H1 (cell line): Measurements from ENCODE around the gene DXO. TPM values are rescaled to one million over a fixed set of nuclear protein-coding genes. Genes with fewer than 3 reads are reported as not detected.
A peak's percentile ranks its signal among the peaks of the same experiment; 100 is the strongest.

Experiments
- CTCF ChIA-PET: fragments of 300-600 bp; sonication (Branson Sonifier 250); formaldehyde crosslinking; loops from one replicate; lab custom pipeline; 2021; ENCODE audit not compliant: partially characterized antibody; lab: Charles Lee
- POLR2A ChIA-PET: fragments of 300-600 bp; sonication (Branson Sonifier 250); formaldehyde crosslinking; loops from one replicate; lab custom pipeline; 2021; ENCODE audit warnings: inconsistent platforms; ENCODE audit not compliant: partially characterized antibody; lab: Charles Lee
- DNase-seq, 2 experiments: peaks; one replicate each; pipeline versions ENCODE4 v3.0.0 to v3.0.0-alpha.2; 2010 to 2022; ENCODE audit warnings: low spot score in 2 of 2, low read depth in 1 of 2, mixed read lengths in 1 of 2
- FAIRE-seq: peaks from 2 replicates; lab custom pipeline; 2011; peaks lifted over from hg19 to GRCh38; lab: Jason Lieb, UNC
- H2AFZ ChIP-seq: 2 replicates; pipeline ENCODE4 v1.8.1; 2012; ENCODE audit warnings: low read length, inconsistent platforms
- H2AK5ac ChIP-seq: 2 replicates; pipeline ENCODE4 v1.6.1; 2013; ENCODE audit warnings: low read depth, low read length
- H2BK120ac ChIP-seq: replicated peaks from 2 replicates; pipeline ENCODE3; 2013; ENCODE audit warnings: low read depth, low read length, inconsistent platforms
- H2BK12ac ChIP-seq: 2 replicates; pipeline ENCODE4 v1.6.1; 2013; ENCODE audit warnings: low read depth, low read length
- H2BK15ac ChIP-seq: 2 replicates; pipeline ENCODE4 v1.6.1; 2013; ENCODE audit warnings: low read length
- H2BK20ac ChIP-seq: 2 replicates; pipeline ENCODE4 v1.6.1; 2013; ENCODE audit warnings: low read length
- H2BK5ac ChIP-seq: 2 replicates; pipeline ENCODE4 v1.6.1; 2013; ENCODE audit warnings: low read depth, low read length
- H3K14ac ChIP-seq: 2 replicates; pipeline ENCODE4 v1.6.1; 2013; ENCODE audit warnings: inconsistent platforms; ENCODE audit not compliant: insufficient read length
- H3K18ac ChIP-seq: 2 replicates; pipeline ENCODE4 v1.6.1; 2013; ENCODE audit warnings: low read length; ENCODE audit errors: extremely low read depth
- H3K23ac ChIP-seq: 2 replicates; pipeline ENCODE4 v1.6.1; 2013; ENCODE audit warnings: inconsistent platforms; ENCODE audit not compliant: insufficient read length
- H3K23me2 ChIP-seq: 2 replicates; pipeline ENCODE4 v1.6.1; 2013; ENCODE audit warnings: low read depth, low read length
- H3K27ac ChIP-seq: 2 replicates; pipeline ENCODE4 v1.6.1; 2011; ENCODE audit warnings: low read depth, low read length, inconsistent platforms
- H3K27me3 ChIP-seq, 4 experiments: replicated peaks in 1 of 4; 1 replicate in 1 of 4; 2 replicates in 3 of 4; pipeline versions ENCODE4 v1.6.1 to v1.8.1; 2011 to 2013; ENCODE audit warnings: low read length in 3 of 4, mild to moderate bottlenecking in 3 of 4, inconsistent platforms in 2 of 4, mixed read lengths in 2 of 4, moderate library complexity in 1 of 4; ENCODE audit not compliant: control insufficient read depth in 3 of 4, insufficient read depth in 3 of 4; ENCODE audit errors: extremely low read depth in 1 of 4
- H3K36me3 ChIP-seq, 4 experiments: 2 replicates each; pipeline versions ENCODE4 v1.6.1 to v1.8.1; 2011 to 2013; ENCODE audit warnings: mild to moderate bottlenecking in 4 of 4, low read length in 3 of 4, moderate library complexity in 2 of 4, control low read depth in 1 of 4, inconsistent platforms in 1 of 4; ENCODE audit not compliant: insufficient read depth in 4 of 4, control insufficient read depth in 2 of 4
- H3K4ac ChIP-seq: replicated peaks from 2 replicates; pipeline ENCODE3; 2013; ENCODE audit warnings: low read length, low read depth, mixed read lengths, inconsistent platforms; ENCODE audit not compliant: insufficient read length
- H3K4me1 ChIP-seq, 4 experiments: replicated peaks in 1 of 4; 1 replicate in 1 of 4; 2 replicates in 3 of 4; pipeline versions ENCODE4 v1.6.1 to v1.8.1; 2011 to 2013; ENCODE audit warnings: low read length in 3 of 4, inconsistent platforms in 2 of 4, mixed read lengths in 1 of 4; ENCODE audit not compliant: insufficient read depth in 4 of 4, control insufficient read depth in 3 of 4
- H3K4me2 ChIP-seq, 2 experiments: 2 replicates each; pipeline versions ENCODE4 v1.6.1 to v1.8.1; 2011 to 2013; ENCODE audit warnings: low read depth in 2 of 2, low read length in 2 of 2, control low read depth in 1 of 2, inconsistent platforms in 1 of 2, mild to moderate bottlenecking in 1 of 2; ENCODE audit not compliant: insufficient read depth in 1 of 2
- H3K4me3 ChIP-seq, 4 experiments: fragments of 200-600, 300-600 bp in 1 of 4; sonication (generic), shearing (Covaris generic), sonication (Bioruptor Twin) in 1 of 4; 2 replicates each; pipeline versions ENCODE4 v1.5.1 to v1.8.1; 2011 to 2016; ENCODE audit warnings: low read length in 4 of 4, low read depth in 3 of 4, control low read depth in 2 of 4, inconsistent platforms in 2 of 4, mild to moderate bottlenecking in 2 of 4, mixed read lengths in 1 of 4, moderate library complexity in 1 of 4; ENCODE audit not compliant: insufficient read depth in 2 of 4; ENCODE audit errors: extremely low read depth in 1 of 4
- H3K56ac ChIP-seq: replicated peaks from 2 replicates; pipeline ENCODE3; 2013; ENCODE audit warnings: low read depth, mild to moderate bottlenecking, mixed read lengths, low read length, inconsistent platforms; ENCODE audit not compliant: insufficient read length
- H3K79me1 ChIP-seq: 2 replicates; pipeline ENCODE4 v1.6.1; 2013; ENCODE audit warnings: low read depth, low read length, control low read depth
- H3K79me2 ChIP-seq, 2 experiments: 2 replicates each; pipeline versions ENCODE4 v1.6.1 to v1.8.1; 2012 to 2013; ENCODE audit warnings: low read length in 2 of 2, mild to moderate bottlenecking in 2 of 2, inconsistent platforms in 1 of 2; ENCODE audit not compliant: insufficient read depth in 2 of 2, control insufficient read depth in 1 of 2
- H3K9ac ChIP-seq, 4 experiments: replicated peaks in 1 of 4; 1 replicate in 1 of 4; 2 replicates in 3 of 4; pipeline versions ENCODE4 v1.6.1 to v1.8.1; 2011 to 2013; ENCODE audit warnings: low read depth in 3 of 4, low read length in 3 of 4, control low read depth in 2 of 4, mild to moderate bottlenecking in 2 of 4, moderate library complexity in 2 of 4, inconsistent platforms in 1 of 4; ENCODE audit errors: extremely low read depth in 1 of 4
- H3K9me3 ChIP-seq, 2 experiments: 2 replicates each; pipeline versions ENCODE4 v1.6.1 to v1.8.1; 2012 to 2013; ENCODE audit warnings: mild to moderate bottlenecking in 2 of 2, moderate library complexity in 2 of 2, control low read depth in 1 of 2, inconsistent platforms in 1 of 2, low read depth in 1 of 2, low read length in 1 of 2, mixed read lengths in 1 of 2; ENCODE audit not compliant: insufficient read depth in 2 of 2
- H4K20me1 ChIP-seq, 2 experiments: replicated peaks in 1 of 2; 2 replicates each; pipeline versions ENCODE3 to v1.8.1; 2011 to 2013; ENCODE audit warnings: inconsistent platforms in 2 of 2, low read length in 2 of 2, mild to moderate bottlenecking in 1 of 2; ENCODE audit not compliant: insufficient read depth in 2 of 2, control insufficient read depth in 1 of 2
- H4K5ac ChIP-seq: 2 replicates; pipeline ENCODE4 v1.6.1; 2013; ENCODE audit warnings: low read length, low read depth, mixed read lengths, inconsistent platforms; ENCODE audit not compliant: insufficient read length
- H4K8ac ChIP-seq: 2 replicates; pipeline ENCODE4 v1.8.0; 2013; ENCODE audit warnings: mild to moderate bottlenecking, moderate library complexity, low read length, inconsistent platforms; ENCODE audit not compliant: insufficient read depth; ENCODE audit errors: extremely low read depth
- H4K91ac ChIP-seq: replicated peaks from 2 replicates; pipeline ENCODE3; 2013; ENCODE audit warnings: low read length, mixed read lengths, inconsistent platforms; ENCODE audit not compliant: insufficient read length
- E2F6 ChIP-seq: IDR thresholded peaks from 2 replicates; pipeline ENCODE4 v1.6.1; 2012; ENCODE audit warnings: inconsistent platforms
- RAD21 ChIP-seq, 2 experiments: IDR thresholded peaks in 1 of 2; conservative IDR thresholded peaks in 1 of 2; 2 replicates each; pipeline ENCODE4 v1.6.1; 2011; ENCODE audit warnings: low read depth in 2 of 2, low read length in 2 of 2, improper control_type of control experiment in 1 of 2, inconsistent platforms in 1 of 2, mild to moderate bottlenecking in 1 of 2, moderate library complexity in 1 of 2
- SAP30 ChIP-seq: fragments of 300-600 bp; sonication (generic); IDR thresholded peaks from 2 replicates; pipeline ENCODE4 v1.7.1; 2012; ENCODE audit warnings: low read length, moderate library complexity, mild to moderate bottlenecking, inconsistent platforms; ENCODE audit not compliant: insufficient read depth, insufficient replicate concordance
- WGBS, 2 experiments: shearing (Covaris generic) in 1 of 2; methylation state at CpG; one replicate each; pipeline versions ENCODE4 v1.1.6 to v1.1.7; 2013 to 2015; ENCODE audit warnings: low lambda C conversion rate in 2 of 2, mixed read lengths in 2 of 2, inconsistent platforms in 1 of 2, low coverage in 1 of 2, missing lambda C conversion rate in 1 of 2; ENCODE audit not compliant: insufficient replicate concordance in 2 of 2, insufficient coverage in 1 of 2, insufficient read length in 1 of 2; ENCODE audit errors: extremely low coverage in 1 of 2, missing lambda C conversion rate in 1 of 2; 5-methylcytosine and 5-hydroxymethylcytosine counted together
- polyA plus RNA-seq, 7 experiments: library from polyadenylated mRNA; depleted of rRNA in 3 of 7; stranded (reverse) in 5 of 7; unstranded in 2 of 7; fragments of >200 nt in 5 of 7; fragments of 200-250 nt in 2 of 7; gene quantifications; 1 replicate in 5 of 7; 2 replicates in 1 of 7; 4 replicates in 1 of 7; pipeline versions ENCODE4 v1.2.1 to v1.2.3, GENCODE V29; 2011 to 2013; ENCODE audit warnings: missing spikeins in 2 of 7, mixed read lengths in 2 of 7
- total RNA-seq: library from RNA; stranded (reverse); fragmentation: NEBNext Ultra II Directional; extraction: Animal tissue kit (Norgen Biotek cat#: 25700); gene quantifications from 2 replicates; pipeline ENCODE4 v1.2.1, GENCODE V29; 2021
- TF ChIP-seq, protein P1 (sequence below), 3 experiments: IDR thresholded peaks; 1 replicate in 2 of 3; 2 replicates in 1 of 3; pipeline versions ENCODE4 v1.5.1 to v1.6.1; 2011; ENCODE audit warnings: low read length in 3 of 3, mild to moderate bottlenecking in 3 of 3, inconsistent platforms in 2 of 3, low read depth in 1 of 3, moderate library complexity in 1 of 3; ENCODE audit not compliant: insufficient read depth in 1 of 3; ENCODE audit errors: control extremely low read depth in 1 of 3

DXO gene
- total and polyA plus RNA-seq, 2 of the 8 experiments (the other 6 are each of a cell fraction or from before 2014, with no cell fraction given): 14.7 to 23.9 TPM

DNA sequence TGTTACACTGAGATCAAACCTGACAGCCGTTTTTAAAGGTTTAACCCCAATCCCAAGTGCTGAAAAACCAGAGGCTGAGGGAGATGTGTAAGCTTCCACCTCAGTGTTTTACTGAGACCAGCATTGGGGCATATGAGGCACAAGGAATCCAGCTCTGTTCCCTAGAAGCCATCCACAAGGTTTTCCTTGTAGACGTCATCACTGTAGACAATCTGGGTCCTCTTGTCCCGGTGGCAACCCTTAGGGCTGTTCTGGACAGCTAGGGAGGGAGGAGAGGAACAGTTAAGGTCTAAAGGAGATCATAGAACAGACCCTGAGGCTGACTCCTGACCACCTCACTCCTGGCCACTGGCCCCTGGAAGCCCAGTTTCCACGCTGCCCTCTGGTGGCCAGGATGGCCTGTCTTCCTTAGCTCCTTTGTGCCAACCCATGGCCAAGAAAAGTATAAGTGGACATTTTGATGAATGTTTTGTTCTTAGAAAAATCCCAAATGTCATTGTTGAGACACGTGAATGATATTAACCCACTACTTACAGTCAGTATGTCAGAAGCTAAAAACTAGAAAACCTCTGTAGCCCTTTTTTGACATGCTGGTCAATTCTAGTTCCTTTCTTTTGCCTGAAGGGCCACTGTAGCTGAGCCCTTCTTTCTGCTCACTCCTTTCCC, 19.7 kb downstream of the DXO start:
- Histone ChIP-seq H4K5ac (no peak overlapping the region), H2AK5ac (no peak overlapping the region), H3K27me3 (peaks cover 0 to 3% (median 1%) of the 10 kb centered on the region in 4 experiments; a peak in 2 of 7 replicates), H3K23me2 (no peaks in the 10 kb centered on the region), H3K4me1 (0 out of 7 replicates have a peak, but pooled peaks cover 0 to 2% (median 0%) of the 10 kb centered on the region in 4 experiments), H2BK120ac (no peak overlapping the region), H2BK5ac (no peak overlapping the region), H3K14ac (no peak overlapping the region), H3K79me2 (peaks cover 0 to 3% of the 10 kb centered on the region in 2 experiments; a peak in 1 of 4 replicates), H3K9ac (no peak overlapping the region), H2BK15ac (no peak overlapping the region), H4K91ac (no peak overlapping the region), H3K56ac (no peak overlapping the region), H2BK12ac (no peak overlapping the region), H3K36me3 (peaks cover 18 to 51% (median 46%) of the 10 kb centered on the region in 4 experiments; a peak in 7 of 8 replicates), H2AFZ (no peak overlapping the region), H3K4me2 (no peak overlapping the region), H2BK20ac (no peak overlapping the region), H3K23ac (no peak overlapping the region), H3K4me3 (no peak overlapping the region), H3K27ac (no peak overlapping the region), H4K20me1 (peaks cover 0 to 2% of the 10 kb centered on the region in 2 experiments), H3K79me1 (no peaks in the 10 kb centered on the region), H3K18ac (no peak overlapping the region), H3K9me3 (no peaks in the 10 kb centered on the region), H3K4ac (no peak overlapping the region), H4K8ac (no peak overlapping the region)
- peak in 1 of 2 experiments; percentile 76 for DNase-seq
- 71% methylated on average over 5 of the region's 5 CpGs; no CpG with 5 or more reads in 1 of the 2 experiments for WGBS, 2 experiments
- FAIRE-seq: peak; percentile 19
- TF ChIP-seq, protein P1, sequence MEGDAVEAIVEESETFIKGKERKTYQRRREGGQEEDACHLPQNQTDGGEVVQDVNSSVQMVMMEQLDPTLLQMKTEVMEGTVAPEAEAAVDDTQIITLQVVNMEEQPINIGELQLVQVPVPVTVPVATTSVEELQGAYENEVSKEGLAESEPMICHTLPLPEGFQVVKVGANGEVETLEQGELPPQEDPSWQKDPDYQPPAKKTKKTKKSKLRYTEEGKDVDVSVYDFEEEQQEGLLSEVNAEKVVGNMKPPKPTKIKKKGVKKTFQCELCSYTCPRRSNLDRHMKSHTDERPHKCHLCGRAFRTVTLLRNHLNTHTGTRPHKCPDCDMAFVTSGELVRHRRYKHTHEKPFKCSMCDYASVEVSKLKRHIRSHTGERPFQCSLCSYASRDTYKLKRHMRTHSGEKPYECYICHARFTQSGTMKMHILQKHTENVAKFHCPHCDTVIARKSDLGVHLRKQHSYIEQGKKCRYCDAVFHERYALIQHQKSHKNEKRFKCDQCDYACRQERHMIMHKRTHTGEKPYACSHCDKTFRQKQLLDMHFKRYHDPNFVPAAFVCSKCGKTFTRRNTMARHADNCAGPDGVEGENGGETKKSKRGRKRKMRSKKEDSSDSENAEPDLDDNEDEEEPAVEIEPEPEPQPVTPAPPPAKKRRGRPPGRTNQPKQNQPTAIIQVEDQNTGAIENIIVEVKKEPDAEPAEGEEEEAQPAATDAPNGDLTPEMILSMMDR (IDR thresholded peaks at IDR 0.05; ENCODE audit: control extremely low read depth in 1 of 3, insufficient read depth in 1 of 3, low read depth in 1 of 3, low read length in 3 of 3): peak; percentile 84 to 89 (median 88)
- peak; percentile 66 to 74 for TF ChIP-seq RAD21 (IDR thresholded peaks at IDR 0.05 in 1 of 2, conservative IDR thresholded peaks at IDR 0.05 in 1 of 2; ENCODE audit: low read depth in 2 of 2, low read length in 2 of 2)
- no peak for TF ChIP-seq E2F6
- TF ChIP-seq SAP30: no peak
- POLR2A ChIA-PET: interaction anchor here (0.7 to 16.4 kb wide), 13 partner anchors 7 to 249 kb away, joined by 3 to 279 read pairs (median 4); partner anchors contain the start of genes ABHD16A, DXO, EHMT2 and HSPA1B
- CTCF ChIA-PET: interaction anchor here (0.7 to 5.8 kb wide), 36 partner anchors 9 to 316 kb away, joined by 3 to 84 read pairs (median 5); partner anchors contain the start of genes DXO, EHMT2, FKBPL and SKIC2
